ENCODE results near the gene MSH3.

DNA sequence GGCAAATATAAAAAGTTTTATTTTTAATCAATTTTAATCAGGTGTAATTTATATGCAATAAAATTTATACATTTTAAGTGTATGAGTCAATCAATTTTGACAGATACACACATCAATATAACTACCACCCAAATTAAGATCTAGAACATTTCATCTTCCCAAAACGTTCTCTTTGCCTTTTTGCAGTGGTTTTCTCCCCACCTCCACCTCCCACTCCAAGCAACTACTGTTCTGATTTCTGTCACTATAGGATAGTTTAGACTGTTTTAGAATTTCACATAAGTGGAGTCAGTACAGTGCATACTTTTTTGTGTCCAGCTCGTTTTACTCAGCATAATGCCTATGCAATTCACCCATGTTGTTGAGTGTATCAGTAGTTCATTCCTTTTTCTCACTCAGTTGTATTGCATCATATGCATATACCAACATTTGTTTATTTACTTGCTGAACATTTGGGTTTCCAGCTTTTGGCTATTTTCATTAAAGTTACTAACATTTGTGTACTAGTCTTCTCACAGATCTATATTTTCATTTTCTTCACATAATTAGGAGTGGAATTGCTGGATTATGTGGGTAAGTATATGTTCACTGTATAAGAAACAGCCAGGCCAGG, 52.5 kb downstream of the MSH3 start:
- TF ChIP-seq, protein P1, sequence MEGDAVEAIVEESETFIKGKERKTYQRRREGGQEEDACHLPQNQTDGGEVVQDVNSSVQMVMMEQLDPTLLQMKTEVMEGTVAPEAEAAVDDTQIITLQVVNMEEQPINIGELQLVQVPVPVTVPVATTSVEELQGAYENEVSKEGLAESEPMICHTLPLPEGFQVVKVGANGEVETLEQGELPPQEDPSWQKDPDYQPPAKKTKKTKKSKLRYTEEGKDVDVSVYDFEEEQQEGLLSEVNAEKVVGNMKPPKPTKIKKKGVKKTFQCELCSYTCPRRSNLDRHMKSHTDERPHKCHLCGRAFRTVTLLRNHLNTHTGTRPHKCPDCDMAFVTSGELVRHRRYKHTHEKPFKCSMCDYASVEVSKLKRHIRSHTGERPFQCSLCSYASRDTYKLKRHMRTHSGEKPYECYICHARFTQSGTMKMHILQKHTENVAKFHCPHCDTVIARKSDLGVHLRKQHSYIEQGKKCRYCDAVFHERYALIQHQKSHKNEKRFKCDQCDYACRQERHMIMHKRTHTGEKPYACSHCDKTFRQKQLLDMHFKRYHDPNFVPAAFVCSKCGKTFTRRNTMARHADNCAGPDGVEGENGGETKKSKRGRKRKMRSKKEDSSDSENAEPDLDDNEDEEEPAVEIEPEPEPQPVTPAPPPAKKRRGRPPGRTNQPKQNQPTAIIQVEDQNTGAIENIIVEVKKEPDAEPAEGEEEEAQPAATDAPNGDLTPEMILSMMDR (IDR thresholded peaks at IDR 0.05): no peak
- TF ChIP-seq ZFX (IDR thresholded peaks at IDR 0.05; ENCODE audit: borderline replicate concordance): no peak
